Esophagus (tissue), 2 donors: ENCODE results near the gene RPS14. TPM values are rescaled to one million over a fixed set of nuclear protein-coding genes. Genes with fewer than 3 reads are reported as not detected.
"Not testable (repeated sequence)": the region's sequence is repeated elsewhere in the genome, so short reads cannot be mapped to it uniquely, and the experiment has no call there.

Experiments
- H3K27ac ChIP-seq, 2 donors: one replicate each; pipeline ENCODE4 v1.5.1; 2013; ENCODE audit warnings: low read depth in 2 of 2, mild to moderate bottlenecking in 2 of 2, inconsistent platforms in 1 of 2, low read length in 1 of 2, moderate library complexity in 1 of 2
- H3K27me3 ChIP-seq, 2 donors: one replicate each; pipeline ENCODE4 v1.6.1; 2013; ENCODE audit warnings: low read length in 2 of 2, control low read depth in 1 of 2, mild to moderate bottlenecking in 1 of 2; ENCODE audit not compliant: insufficient read depth in 2 of 2, control insufficient read depth in 1 of 2
- H3K36me3 ChIP-seq, 2 donors: one replicate each; pipeline ENCODE4 v1.6.1; 2013; ENCODE audit warnings: low read length in 1 of 2; ENCODE audit not compliant: control insufficient read depth in 2 of 2, insufficient read depth in 2 of 2
- H3K4me1 ChIP-seq, 2 donors: one replicate each; pipeline ENCODE4 v1.6.1; 2013; ENCODE audit warnings: low read length in 1 of 2; ENCODE audit not compliant: control insufficient read depth in 2 of 2, insufficient read depth in 2 of 2
- H3K4me3 ChIP-seq, 2 donors: one replicate each; pipeline ENCODE4 v1.5.1; 2013; ENCODE audit warnings: low read length in 2 of 2, mild to moderate bottlenecking in 2 of 2, low read depth in 1 of 2, moderate library complexity in 1 of 2
- H3K9me3 ChIP-seq, 2 donors: one replicate each; pipeline ENCODE4 v1.6.1; 2013; ENCODE audit warnings: mild to moderate bottlenecking in 2 of 2, low read depth in 1 of 2, low read length in 1 of 2, moderate library complexity in 1 of 2; ENCODE audit not compliant: control insufficient read depth in 2 of 2, insufficient read depth in 1 of 2
- WGBS, 2 donors: extraction: QIAGEN DNeasy Blood & Tissue Kit; methylation state at CpG; one replicate each; pipeline ENCODE4 v1.1.7; 2013; 5-methylcytosine and 5-hydroxymethylcytosine counted together
- polyA plus RNA-seq, 2 donors: library from polyadenylated mRNA; stranded (reverse); fragments of 200-250 nt; gene quantifications; one replicate each; pipeline ENCODE4 v1.2.3, GENCODE V29; 2013
- donor health status: healthy with polysubstance abuse.
- donor health status: Bipolar disorder and iron deficiency.

Gene RPS14
- polyA plus RNA-seq, 2 donors, result 2,283 to 4,187 TPM

- no peak overlapping the region for H3K27ac ChIP-seq
- 68 to 79% methylated on average over 3 of the region's 3 CpGs for WGBS, 2 donors
- H3K4me3 ChIP-seq, result no peak overlapping the region
Observed at GRCh38 chr5:150422758-150423157, 26.8 kb downstream of the RPS14 start.

GRCh38 chr5:150422075-150422474 is 27.5 kb downstream of the RPS14 start:
- no peaks in the 10 kb centered on the region for H3K9me3 ChIP-seq
- H3K27ac ChIP-seq, result no peak overlapping the region
- H3K36me3 ChIP-seq, result no peaks in the 10 kb centered on the region
- H3K4me3 ChIP-seq, result no peak overlapping the region
- H3K4me1 ChIP-seq, result no peaks in the 10 kb centered on the region
- 54 to 63% methylated on average over 4 of the region's 4 CpGs for WGBS, 2 donors
- no peaks in the 10 kb centered on the region for H3K27me3 ChIP-seq

More at GRCh38 chr5:150422758-150423157, 26.8 kb downstream of the RPS14 start:
- Histone ChIP-seq H3K9me3 (no peaks in the 10 kb centered on the region), H3K4me1 (no peaks in the 10 kb centered on the region), H3K27me3 (no peaks in the 10 kb centered on the region), H3K36me3 (no peaks in the 10 kb centered on the region)

- 75 to 90% methylated on average over 7 of the region's 7 CpGs for WGBS, 2 donors
- no peaks in the 10 kb centered on the region for H3K4me1 ChIP-seq
- no peaks in the 10 kb centered on the region for H3K9me3 ChIP-seq
- no peak overlapping the region for H3K4me3 ChIP-seq
- no peak overlapping the region for H3K27ac ChIP-seq
- H3K27me3 ChIP-seq, result no peaks in the 10 kb centered on the region
- no peaks in the 10 kb centered on the region for H3K36me3 ChIP-seq
Observed at GRCh38 chr5:150419630-150420270, 29.8 kb downstream of the RPS14 start.

GRCh38 chr5:150413902-150414790 is 35.4 kb downstream of the RPS14 start:
- not testable (repeated sequence) for H3K9me3 ChIP-seq, H3K27me3 ChIP-seq, H3K36me3 ChIP-seq, H3K4me3 ChIP-seq, H3K4me1 ChIP-seq
- WGBS, 2 donors, result 90 to 92% methylated on average over 16 of the region's 16 CpGs
- H3K27ac ChIP-seq, result peak overlapping the region in 1 of 2 donors; percentile 14

GRCh38 chr5:150413176-150413901 is 36.2 kb downstream of the RPS14 start:
- Histone ChIP-seq H3K36me3 (no peaks in the 10 kb centered on the region), H3K4me1 (peaks cover under 1 to 6% of the 10 kb centered on the region in 2 donors), H3K27me3 (no peaks in the 10 kb centered on the region), H3K4me3 (peak overlapping the region; percentile 52 to 53), H3K27ac (peak overlapping the region; percentile 71 to 85), H3K9me3 (no peaks in the 10 kb centered on the region)
- 58 to 61% methylated on average over 12 of the region's 12 CpGs for WGBS, 2 donors

GRCh38 chr5:150412319-150413175 is 37.0 kb downstream of the RPS14 start, which contains the start of gene CD74:
TSS of gene CD74 (minus strand) at chr5:150412910. CDS start at chr5:150412749, 161 bp downstream.
- Histone ChIP-seq H3K4me1 (peaks cover 4 to 8% of the 10 kb centered on the region in 2 donors), H3K4me3 (peak within 1 kb of the TSS; percentile 52 to 53), H3K27me3 (no peaks in the 10 kb centered on the region), H3K27ac (peak within 1 kb of the TSS; percentile 71 to 88), H3K36me3 (no peaks in the 10 kb centered on the region), H3K9me3 (no peaks in the 10 kb centered on the region)
- 7 to 19% methylated on average over 20 of the region's 20 CpGs for WGBS, 2 donors

GRCh38 chr5:150411245-150411979 is 38.1 kb downstream of the RPS14 start:
- 64 to 73% methylated on average over 5 of the region's 5 CpGs for WGBS, 2 donors
- H3K36me3 ChIP-seq, result no peaks in the 10 kb centered on the region
- H3K4me3 ChIP-seq, result peak overlapping the region; percentile 2 to 52
- no peaks in the 10 kb centered on the region for H3K9me3 ChIP-seq
- H3K27ac ChIP-seq, result peak overlapping the region; percentile 74 to 86
- no peaks in the 10 kb centered on the region for H3K27me3 ChIP-seq
- peaks cover 4 to 8% of the 10 kb centered on the region in 2 donors for H3K4me1 ChIP-seq

GRCh38 chr5:150410524-150411244 is 38.9 kb downstream of the RPS14 start:
- 18 to 19% methylated on average over 4 of the region's 4 CpGs for WGBS, 2 donors
- H3K27ac ChIP-seq, result peak overlapping the region; percentile 81 to 86

More at GRCh38 chr5:150410524-150411244, 38.9 kb downstream of the RPS14 start:
- H3K9me3 ChIP-seq, result no peaks in the 10 kb centered on the region
- no peaks in the 10 kb centered on the region for H3K27me3 ChIP-seq
- peaks cover 4 to 8% of the 10 kb centered on the region in 2 donors for H3K4me1 ChIP-seq
- peaks cover 0 to 4% of the 10 kb centered on the region in 2 donors for H3K36me3 ChIP-seq
- peak overlapping the region in 1 of 2 donors; percentile 52 for H3K4me3 ChIP-seq
